Measurements from ENCODE around the gene DCUN1D3. TPM values are rescaled to one million over a fixed set of nuclear protein-coding genes. Genes with fewer than 3 reads are reported as not detected.

Gene DCUN1D3
- total RNA-seq, 1 experiment from 2014 or later = 16.1 TPM

DNA sequence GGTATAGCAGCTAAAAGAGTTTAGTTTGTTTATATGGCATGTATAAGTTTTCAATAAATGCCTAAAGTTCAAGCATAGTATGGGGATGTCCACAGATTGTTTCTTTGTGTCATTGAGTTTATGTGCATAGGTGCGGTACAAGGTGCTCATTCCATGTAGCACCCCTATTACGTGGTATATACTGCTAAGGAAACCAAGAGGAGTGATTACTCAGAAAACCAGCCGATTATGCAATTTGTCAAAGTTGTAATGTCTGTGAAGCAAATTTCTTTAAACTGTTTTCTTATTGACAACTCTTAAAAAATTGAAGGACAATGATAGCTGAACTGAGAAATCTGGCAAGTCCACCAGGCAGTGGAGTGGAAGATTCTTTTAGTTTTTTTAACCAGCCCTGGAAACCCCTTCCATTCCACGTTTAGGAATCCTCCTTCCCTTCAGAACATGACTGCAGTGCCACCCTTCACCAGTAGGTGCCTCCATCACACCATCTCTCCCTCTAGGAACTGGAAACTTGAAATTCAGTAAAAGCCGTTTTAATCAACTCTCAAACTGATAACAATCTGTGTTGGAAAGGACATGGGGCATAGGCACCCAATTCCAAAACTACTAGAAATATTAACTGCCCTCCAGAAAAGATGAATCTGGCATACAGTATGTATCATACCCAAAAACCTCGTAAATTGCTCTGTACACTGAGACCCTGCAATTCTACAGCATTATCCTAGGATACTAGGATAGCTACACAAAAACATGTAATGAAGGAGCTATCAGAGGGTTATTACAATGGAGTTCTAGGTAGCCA lies 50.4 kb downstream of the DCUN1D3 start:
- H3K79me1 ChIP-seq (ENCODE audit: insufficient read depth, low read depth, low read length, poor library complexity, severe bottlenecking) = no peaks in the 10 kb centered on the region
- H2BK15ac ChIP-seq (ENCODE audit: low read depth, low read length) = no peak overlapping the region
- no peak overlapping the region for H2BK5ac ChIP-seq (ENCODE audit: insufficient read length, low read length)
- no peak overlapping the region for H4K5ac ChIP-seq (ENCODE audit: insufficient read length, low read depth, low read length)
- H3K4me1 ChIP-seq (ENCODE audit: insufficient read depth, low read length) = no peaks in the 10 kb centered on the region
- H3K4ac ChIP-seq (ENCODE audit: low read depth, low read length) = no peak overlapping the region
- no peak overlapping the region for H2BK12ac ChIP-seq (ENCODE audit: insufficient read length, low read depth, low read length)
- H2BK120ac ChIP-seq (ENCODE audit: low read depth, low read length, poor library complexity, severe bottlenecking) = no peak overlapping the region
- no peak overlapping the region for H3K27ac ChIP-seq (ENCODE audit: insufficient read length, low read depth, low read length)
- no peak overlapping the region for H2AFZ ChIP-seq (ENCODE audit: low read length)
- no peaks in the 10 kb centered on the region for H4K20me1 ChIP-seq (ENCODE audit: control insufficient read depth, insufficient read depth, insufficient read length)
- no CpG with 5 or more reads among the region's 6 CpGs for WGBS (ENCODE audit: extremely low coverage, insufficient read length, low lambda C conversion rate)
- H2AK5ac ChIP-seq (ENCODE audit: insufficient read length, low read length) = no peak overlapping the region
- H3K9ac ChIP-seq (ENCODE audit: extremely low read depth, insufficient read length, low read length) = no peak overlapping the region
- H3K23me2 ChIP-seq (ENCODE audit: insufficient read length, low read depth, low read length, poor library complexity, severe bottlenecking) = no peaks in the 10 kb centered on the region
- H4K91ac ChIP-seq (ENCODE audit: insufficient read length, low read depth, low read length) = no peak overlapping the region
- no peak overlapping the region for H3K56ac ChIP-seq (ENCODE audit: insufficient read length, low read depth, low read length)
- no peak overlapping the region for H3K18ac ChIP-seq (ENCODE audit: insufficient read length, low read depth, low read length)
- H3K9me3 ChIP-seq (ENCODE audit: control insufficient read depth, low read depth, low read length) = no peaks in the 10 kb centered on the region
- TF ChIP-seq, protein P1, sequence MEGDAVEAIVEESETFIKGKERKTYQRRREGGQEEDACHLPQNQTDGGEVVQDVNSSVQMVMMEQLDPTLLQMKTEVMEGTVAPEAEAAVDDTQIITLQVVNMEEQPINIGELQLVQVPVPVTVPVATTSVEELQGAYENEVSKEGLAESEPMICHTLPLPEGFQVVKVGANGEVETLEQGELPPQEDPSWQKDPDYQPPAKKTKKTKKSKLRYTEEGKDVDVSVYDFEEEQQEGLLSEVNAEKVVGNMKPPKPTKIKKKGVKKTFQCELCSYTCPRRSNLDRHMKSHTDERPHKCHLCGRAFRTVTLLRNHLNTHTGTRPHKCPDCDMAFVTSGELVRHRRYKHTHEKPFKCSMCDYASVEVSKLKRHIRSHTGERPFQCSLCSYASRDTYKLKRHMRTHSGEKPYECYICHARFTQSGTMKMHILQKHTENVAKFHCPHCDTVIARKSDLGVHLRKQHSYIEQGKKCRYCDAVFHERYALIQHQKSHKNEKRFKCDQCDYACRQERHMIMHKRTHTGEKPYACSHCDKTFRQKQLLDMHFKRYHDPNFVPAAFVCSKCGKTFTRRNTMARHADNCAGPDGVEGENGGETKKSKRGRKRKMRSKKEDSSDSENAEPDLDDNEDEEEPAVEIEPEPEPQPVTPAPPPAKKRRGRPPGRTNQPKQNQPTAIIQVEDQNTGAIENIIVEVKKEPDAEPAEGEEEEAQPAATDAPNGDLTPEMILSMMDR (conservative IDR thresholded peaks at IDR 0.05) = peak; percentile 96
- DNase-seq = peak; percentile 51
- no peak overlapping the region for H3K27ac Mint-ChIP-seq
- H4K8ac ChIP-seq (replicated peaks; ENCODE audit: insufficient read length, low read depth, low read length) = no peak overlapping the region
- no peak overlapping the region for H3K4me3 Mint-ChIP-seq
- H3K79me2 ChIP-seq (ENCODE audit: insufficient read depth, low read length) = no peaks in the 10 kb centered on the region
- H3K27me3 ChIP-seq (ENCODE audit: insufficient read depth, low read length) = no peaks in the 10 kb centered on the region; the same call in 1 of the 2 replicates
- no peaks in the 10 kb centered on the region for H3K4me1 Mint-ChIP-seq
- H3K14ac ChIP-seq (ENCODE audit: insufficient read depth, low read length) = no peak overlapping the region
- H3T11ph ChIP-seq (ENCODE audit: low read length) = no peak overlapping the region
- no peak overlapping the region for H3K23ac ChIP-seq (ENCODE audit: insufficient read length, low read depth, low read length)
- H3K4me2 ChIP-seq (ENCODE audit: insufficient read depth, insufficient read length, low read length) = no peak overlapping the region
- H3K27me3 Mint-ChIP-seq (ENCODE audit: low read depth) = no peaks in the 10 kb centered on the region
- H3K36me3 Mint-ChIP-seq (ENCODE audit: insufficient read depth in 1 of 3, low read depth in 3 of 3) = peaks cover 4 to 20% (median 6%) of the 10 kb centered on the region in 3 experiments; a peak in 5 of 7 replicates
- H3K9me3 Mint-ChIP-seq = no peaks in the 10 kb centered on the region
- H2BK20ac ChIP-seq (ENCODE audit: low read depth, low read length, poor library complexity, severe bottlenecking) = no peak overlapping the region
